ENCODE results near the gene KCNH2.

KCNH2 gene

DNA sequence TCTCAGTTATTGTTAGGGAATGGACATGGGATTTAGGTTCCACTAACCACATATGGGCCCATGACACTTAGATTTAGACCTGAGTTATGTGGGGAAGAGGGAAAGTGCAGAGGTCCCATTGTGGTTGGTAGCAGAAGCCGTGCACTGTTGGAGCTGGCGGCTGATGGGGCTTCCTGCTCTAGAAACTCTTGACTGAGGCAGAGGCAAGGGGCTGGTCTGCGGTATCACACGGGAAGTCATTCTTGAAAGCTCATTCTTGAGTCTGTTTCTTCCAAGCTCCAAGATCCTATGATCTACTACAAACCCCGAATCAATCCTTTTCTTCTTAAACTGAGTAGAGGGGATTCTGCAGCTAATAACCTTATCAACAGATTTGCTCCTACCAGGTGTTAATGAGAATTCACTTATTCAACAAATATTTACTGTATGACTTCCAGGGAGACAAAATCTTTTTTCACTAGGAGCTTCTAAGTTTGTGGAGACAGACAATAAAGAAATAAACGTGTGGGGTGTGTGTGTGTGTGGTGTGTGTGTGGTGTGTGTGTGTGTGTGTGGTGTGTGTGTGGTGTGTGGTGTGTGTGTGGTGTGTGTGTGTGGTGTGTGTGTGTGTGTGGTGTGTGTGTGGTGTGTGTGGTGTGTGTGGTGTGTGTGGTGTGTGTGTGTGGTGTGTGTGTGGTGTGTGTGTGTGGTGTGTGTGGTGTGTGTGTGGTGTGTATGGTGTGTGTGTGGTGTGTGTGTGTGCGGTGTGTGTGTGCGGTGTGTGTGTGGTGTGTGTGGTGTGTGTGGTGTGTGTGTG, 68.7 kb downstream of the KCNH2 start:
- DNase-seq (ENCODE audit: low read depth, low spot score), result no peak

DNA sequence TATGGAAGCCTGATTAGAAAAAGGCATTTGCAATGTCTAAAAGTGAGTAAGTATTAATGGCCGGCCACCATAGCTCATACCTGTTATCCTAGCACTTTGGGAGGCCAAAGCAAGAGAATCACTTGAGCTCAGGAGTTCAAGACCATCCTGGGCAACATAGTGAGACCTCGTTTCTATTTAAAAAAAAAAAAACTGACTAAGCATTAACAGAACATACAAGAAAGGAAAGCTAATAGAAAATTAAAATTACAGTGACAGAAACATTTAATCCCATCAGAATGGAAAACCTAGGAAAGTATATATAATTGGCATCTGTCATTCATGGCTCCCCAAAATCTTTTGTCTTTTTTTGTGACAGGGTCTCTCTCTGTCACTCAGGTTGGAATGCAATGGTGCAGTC, 69.9 kb downstream of the KCNH2 start:
- no peak for DNase-seq (ENCODE audit: low read depth, low spot score)

DNA sequence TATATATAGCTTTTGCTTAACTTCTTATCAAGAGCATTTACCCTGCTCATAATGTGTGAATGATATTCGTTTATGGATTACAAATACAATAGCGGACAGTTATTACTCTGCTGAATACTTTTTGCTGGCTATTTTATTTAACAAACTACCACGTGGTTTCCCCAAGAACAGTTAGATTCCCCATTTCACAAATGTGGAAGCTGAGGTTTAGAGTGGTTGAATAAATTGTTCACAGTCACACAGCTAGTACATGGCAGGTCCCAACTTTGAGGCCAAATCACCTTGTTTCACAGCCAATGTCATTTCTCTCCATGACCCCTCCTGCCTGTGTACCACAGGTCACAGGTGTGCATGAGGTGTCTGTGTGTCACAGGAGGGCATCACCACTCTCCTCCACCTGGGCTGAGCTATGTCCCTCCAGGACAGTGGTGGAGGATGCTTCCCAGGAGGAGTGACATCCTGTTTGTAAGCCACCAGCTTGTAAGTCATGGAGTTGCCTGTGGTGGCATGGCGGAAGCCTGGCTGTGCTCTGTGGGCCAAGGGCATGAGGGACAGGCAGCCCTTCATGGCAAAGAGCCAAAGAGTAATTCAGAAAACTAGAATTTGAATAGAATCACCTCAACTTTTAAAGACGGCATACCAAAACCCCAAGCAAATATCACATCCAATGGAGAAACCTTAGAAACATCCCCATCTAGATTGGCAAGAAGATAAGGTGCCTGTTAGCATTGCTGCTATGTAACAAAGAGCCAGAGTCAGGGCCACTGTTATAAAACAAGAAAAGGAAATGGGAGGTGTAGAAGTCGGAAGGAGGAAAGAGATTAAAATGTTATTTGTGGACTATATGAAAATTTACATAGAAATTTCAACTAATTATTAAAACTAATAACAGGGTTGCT, 73.9 kb downstream of the KCNH2 start:
- no peak for DNase-seq (ENCODE audit: low read depth, low spot score)

DNA sequence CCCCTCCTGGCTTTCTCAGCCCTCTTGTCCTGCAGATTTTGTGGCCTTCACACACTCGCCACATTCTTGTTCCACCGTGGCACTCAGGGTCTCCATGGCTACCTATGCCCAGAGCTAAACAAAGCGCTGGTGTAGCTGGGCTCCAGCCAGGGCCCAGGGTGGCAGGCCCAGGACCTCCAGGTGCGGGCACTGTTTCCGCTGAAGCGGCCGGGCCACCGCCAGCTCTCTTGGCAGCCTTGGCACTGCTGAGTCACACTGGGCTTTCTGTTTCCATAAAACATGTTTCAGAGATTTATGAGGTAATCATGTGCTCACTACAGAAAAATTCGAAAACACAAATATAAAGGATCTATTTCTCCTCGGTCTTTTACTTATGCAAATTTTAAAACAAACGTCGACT, 74.5 kb downstream of the KCNH2 start:
- DNase-seq (ENCODE audit: low read depth, low spot score), result no peak

DNA sequence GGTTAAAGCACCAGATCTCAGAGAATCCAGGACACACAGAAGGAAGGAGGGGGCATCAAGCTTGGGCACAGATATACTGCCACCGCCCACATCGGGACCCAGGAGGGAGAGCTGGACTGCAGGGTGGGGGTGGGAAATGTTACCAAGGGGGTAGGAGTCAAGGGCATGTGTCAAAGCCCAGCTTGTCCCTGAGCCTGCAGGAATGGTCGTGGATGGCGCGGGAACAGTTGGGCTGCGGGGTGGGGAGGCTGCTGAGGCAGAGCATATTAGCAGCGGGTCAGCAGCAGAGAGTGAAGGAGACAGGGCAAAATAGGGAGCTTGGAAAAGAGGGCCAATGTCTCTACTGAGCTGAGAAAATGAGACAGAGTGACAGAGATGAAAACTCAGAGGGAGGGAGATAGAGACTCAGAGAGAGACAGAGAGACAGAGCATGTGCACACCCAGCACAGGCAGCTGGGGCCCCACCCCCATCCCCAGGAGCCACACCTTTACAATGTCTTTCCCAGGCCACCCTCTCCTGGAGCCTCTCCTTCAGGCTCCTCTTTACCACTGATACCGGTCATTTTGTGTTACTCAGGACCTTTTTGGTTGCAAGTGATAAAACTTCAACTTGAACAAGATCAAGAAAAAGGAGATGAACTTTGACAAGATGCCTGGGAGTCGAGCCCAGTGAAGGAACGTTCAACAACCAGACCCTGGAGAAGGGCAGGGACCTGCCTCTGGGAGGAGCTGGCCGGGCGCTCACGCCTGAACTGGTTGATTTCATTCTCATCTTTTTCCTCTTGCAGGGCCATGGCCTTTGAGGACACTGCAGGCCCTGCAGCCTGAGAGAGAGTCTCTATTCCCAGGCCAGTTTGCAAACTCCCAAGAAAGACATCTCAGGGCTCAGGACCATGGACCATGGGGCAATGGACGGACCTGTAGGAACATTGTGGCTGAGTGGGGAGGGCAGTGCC, 75.8 kb downstream of the KCNH2 start:
- DNase-seq (ENCODE audit: low read depth, low spot score), result no peak

DNA sequence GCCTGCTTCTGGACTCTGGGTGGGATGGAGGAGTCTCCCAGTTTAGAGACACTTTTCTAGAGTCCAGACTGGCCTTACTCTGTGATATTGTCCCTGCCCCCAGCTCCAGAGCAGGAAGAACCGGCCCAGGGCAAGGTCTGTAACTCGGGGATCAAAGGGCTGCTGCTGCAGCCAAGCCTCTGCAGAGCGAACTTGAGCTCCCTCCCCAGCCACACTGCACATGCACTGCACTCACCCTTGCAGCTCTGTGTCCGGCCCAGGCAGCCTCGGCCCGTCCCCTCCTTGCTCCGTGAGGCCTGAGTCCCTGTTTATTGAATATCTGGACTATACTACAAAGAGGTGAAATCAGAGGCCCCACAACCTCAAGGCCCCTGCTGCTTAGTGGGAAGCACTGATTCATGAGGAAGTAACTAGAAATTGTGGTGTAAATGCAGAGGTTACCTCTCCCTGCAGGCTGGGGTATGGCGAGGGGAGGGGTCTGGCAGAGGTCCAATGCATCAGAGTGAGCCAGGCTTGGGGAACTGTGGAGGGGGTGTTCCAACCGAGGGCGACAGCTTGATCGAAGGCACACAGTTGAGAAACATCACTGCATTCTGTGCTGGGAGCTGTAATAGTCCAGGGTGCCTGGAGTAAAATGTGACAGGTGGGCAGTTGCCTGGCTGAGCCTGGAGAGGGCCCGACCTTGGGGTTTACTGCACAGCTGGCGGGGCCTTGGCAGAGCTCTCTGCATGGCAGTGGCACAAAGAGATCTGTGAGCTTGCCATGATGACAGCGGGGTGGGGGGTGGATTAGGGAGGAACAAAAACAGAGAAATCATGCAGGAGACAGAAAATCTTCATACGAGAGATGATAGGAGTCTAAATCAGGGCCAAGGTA, 76.7 kb downstream of the KCNH2 start:
- DNase-seq (ENCODE audit: low read depth, low spot score), result no peak

DNA sequence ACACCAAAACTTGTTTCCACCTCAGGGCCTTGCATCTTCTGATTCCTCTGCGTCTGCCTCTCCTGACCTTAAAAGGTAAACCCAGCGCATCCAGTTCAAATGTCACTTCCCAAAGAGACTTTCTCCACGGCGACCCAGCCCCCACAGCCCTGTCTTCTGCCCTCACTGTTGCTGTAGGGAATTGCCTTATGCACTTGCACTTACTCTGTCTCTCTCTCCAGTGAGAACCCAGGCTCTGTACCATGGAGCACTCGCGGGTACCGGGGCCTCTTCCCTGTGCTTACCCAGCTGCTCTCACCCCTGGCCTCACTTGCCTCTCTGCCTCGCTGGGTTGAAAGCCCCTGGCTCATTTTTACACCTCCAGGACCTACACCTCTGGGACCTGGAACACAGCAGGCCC, 77.4 kb downstream of the KCNH2 start:
- no peak for DNase-seq (ENCODE audit: low read depth, low spot score)

DNA sequence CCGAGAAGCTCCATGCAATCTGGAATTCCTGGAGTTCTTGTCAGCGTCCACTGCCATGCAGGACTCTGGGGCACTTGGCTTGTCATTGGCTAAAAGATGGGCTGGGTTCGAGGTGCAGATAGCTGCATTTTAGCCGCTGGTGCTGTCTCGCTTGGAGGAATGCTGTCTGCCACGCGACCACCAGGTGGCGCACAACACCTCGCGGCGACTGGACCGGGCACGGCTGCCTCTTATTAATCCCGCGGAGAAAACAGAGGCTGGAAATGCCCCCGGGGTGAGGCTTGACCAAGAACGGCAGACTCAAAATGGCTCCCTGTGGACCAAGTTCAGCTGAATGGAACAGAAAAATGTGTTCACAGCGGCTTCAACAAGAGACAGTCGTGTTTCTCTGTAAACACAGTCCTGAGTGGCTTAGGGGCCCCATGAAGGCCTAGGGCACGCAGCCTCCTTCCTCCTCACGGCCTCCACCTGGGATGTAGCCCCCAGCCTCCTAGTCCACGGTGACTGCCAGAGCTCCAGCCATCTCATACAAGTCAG, 79.6 kb downstream of the KCNH2 start:
- no peak for DNase-seq (ENCODE audit: low read depth, low spot score)

DNA sequence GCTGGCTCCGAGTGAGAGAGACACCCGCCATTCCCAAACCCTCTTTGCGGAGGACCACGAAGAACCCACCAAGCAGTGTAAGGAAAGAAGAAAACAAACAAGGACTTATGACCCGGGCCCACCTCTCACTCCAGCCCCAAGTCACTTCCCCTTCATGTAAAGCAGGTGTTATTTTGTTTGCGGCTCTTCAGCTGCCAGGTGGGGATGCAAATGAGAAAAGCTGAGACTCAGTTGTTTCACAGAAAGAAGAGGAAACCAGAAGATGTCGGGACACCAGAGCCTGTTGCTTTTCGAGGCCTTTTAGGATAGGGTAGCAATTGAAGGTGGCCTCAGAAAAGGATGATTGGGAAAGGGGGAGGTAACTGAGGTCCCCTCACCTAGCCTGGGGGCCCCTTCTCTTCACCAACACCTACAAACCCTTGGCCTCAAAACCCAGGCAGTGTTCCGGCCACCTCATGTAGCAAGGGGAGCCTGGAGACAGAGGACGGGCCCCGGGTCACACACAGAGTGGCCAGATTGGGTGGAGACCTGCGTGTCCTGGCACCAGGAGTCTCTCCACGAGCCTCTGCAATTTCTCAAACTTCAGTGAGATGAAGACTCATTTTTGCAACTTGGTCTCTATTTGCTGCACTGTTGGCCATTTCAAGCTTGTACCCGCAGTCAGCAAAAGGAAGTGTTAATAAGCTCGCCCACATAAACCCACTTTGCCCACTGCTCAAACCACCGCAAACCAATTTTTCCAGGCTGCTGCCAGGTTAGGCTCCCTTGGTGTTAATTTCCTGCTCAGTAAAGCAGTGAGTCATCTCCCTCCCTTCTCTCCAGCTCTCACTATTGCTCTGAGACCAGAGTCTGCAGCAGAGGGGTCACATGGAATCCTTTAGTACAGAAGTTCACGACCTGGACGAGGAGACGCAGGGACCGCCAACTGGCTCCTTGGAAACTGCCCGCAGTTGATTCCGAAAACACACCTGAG, 80.3 kb downstream of the KCNH2 start:
- no peak for DNase-seq (ENCODE audit: low read depth, low spot score)

DNA sequence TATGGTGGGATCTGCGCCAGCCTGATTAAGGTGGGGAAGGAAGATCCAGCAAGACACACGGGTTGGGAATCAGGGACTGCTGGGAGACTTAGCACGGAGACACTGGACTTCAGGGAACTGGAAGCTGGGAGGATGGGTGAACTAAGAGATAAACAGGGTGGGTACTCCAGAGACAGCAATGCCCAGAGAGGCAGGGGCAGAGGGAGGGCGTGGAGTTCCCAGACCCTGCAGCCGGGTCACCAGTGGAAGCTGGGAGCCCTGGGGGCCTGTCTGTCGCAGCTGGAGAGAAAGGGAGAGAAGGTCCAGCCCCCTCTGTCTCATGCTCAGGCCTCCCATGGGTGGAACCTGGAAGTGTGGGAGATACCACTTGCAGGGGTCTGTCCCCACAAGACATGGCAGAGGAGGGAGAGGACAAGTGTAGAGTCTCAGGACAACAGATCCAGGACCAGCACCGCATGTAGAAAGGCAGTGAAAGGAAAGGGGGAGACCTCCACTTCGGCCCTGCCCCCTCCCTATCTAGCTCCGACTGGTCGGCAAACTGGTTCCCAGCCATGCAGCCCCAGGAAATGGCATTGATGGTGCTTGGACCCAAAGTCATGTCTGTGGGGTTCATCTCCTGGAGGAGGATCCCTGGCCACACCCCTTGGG, 81.4 kb downstream of the KCNH2 start:
- no peak for DNase-seq (ENCODE audit: low read depth, low spot score)

DNA sequence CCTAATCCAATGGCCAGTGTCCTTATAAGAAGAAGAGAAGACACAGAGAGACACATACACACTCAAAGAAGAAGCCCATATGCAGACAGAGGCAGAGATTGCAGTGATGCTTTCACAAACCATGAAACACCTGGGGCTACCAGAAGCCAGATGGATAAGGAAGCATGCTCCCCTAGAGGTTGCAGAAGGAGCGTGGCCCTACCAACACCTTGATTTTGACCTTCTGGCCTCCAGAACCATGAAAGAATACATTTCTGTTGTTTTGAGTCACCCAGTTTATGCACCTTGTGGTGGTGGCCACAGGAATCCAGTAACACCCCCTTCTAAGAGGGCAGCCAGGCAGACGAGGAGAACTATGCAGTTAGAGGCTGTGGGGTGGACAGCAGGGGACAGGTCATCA, 82.3 kb downstream of the KCNH2 start:
- no peak for DNase-seq (ENCODE audit: low read depth, low spot score)
